Spinal cord (tissue), 10 donors: ENCODE results near the gene RHOA. TPM values are rescaled to one million over a fixed set of nuclear protein-coding genes. Genes with fewer than 3 reads are reported as not detected.
"Not testable (repeated sequence)": the region's sequence is repeated elsewhere in the genome, so short reads cannot be mapped to it uniquely, and the experiment has no call there.

ENCODE experiments used
- DNase-seq, 6 donors: peaks; one replicate each; pipeline versions ENCODE4 v3.0.0 to v3.0.0-alpha.2; 2013 to 2015; ENCODE audit warnings: low spot score in 6 of 6, low read depth in 4 of 6
- H3K27ac ChIP-seq: one replicate; pipeline ENCODE4 v1.5.1; 2013; ENCODE audit warnings: low read depth, low read length, control low read depth
- H3K27me3 ChIP-seq: one replicate; pipeline ENCODE4 v1.6.1; 2013; ENCODE audit warnings: low read length; ENCODE audit not compliant: control insufficient read depth, insufficient read depth
- H3K36me3 ChIP-seq: one replicate; pipeline ENCODE4 v1.6.1; 2013; ENCODE audit warnings: low read length; ENCODE audit not compliant: control insufficient read depth, insufficient read depth
- H3K4me1 ChIP-seq: one replicate; pipeline ENCODE4 v1.6.1; 2013; ENCODE audit warnings: low read length; ENCODE audit not compliant: control insufficient read depth, insufficient read depth
- H3K4me3 ChIP-seq: one replicate; pipeline ENCODE4 v1.5.1; 2013; ENCODE audit warnings: low read depth, low read length, control low read depth
- H3K9me3 ChIP-seq: one replicate; pipeline ENCODE4 v1.6.1; 2013; ENCODE audit warnings: low read length; ENCODE audit not compliant: control insufficient read depth, insufficient read depth
- WGBS: methylation state at CpG from one replicate; pipeline ENCODE4 v1.1.5; 2013; ENCODE audit warnings: missing lambda C conversion rate; ENCODE audit not compliant: insufficient coverage; 5-methylcytosine and 5-hydroxymethylcytosine counted together
- polyA plus RNA-seq, 2 donors: library from polyadenylated mRNA; unstranded; fragments of 120-200 nt; gene quantifications; one replicate each; pipeline ENCODE4 v1.2.1, GENCODE V29; 2013; ENCODE audit not compliant: insufficient read length in 2 of 2
- total RNA-seq, 2 donors: library from RNA; depleted of rRNA in 1 of 2; stranded (reverse); fragments of 120-200 nt in 1 of 2; fragments of >200 nt in 1 of 2; gene quantifications; one replicate each; pipeline versions ENCODE4 v1.2.3 to v1.2.4, GENCODE V29; 2013 to 2014
- donor health status: healthy.

The RHOA gene
- total and polyA plus RNA-seq, 4 donors: 286 to 442 (median 382) TPM

DNA sequence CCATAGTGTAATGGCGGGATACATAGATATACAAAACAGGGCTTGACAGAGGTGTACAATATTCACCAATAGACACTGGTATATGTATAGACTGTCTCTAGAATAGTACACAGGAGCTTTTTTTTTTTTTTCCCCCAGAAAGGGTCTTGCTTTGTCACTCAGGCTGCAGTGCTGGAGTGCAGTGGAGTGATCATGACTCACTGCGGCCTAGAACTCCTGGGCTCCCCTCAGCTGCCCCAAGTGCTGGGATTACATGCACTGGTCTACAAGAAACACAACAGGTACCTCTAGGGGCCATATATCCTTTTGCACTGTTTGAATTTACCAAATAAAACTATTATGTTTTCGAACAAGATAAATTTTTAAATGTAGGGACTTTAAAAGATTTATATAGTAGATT is 12.3 kb downstream of the RHOA start:
- Histone ChIP-seq H3K27ac (no peak overlapping the region), H3K4me1 (peaks cover 3% of the 10 kb centered on the region), H3K9me3 (no peaks in the 10 kb centered on the region), H3K36me3 (peaks cover 11% of the 10 kb centered on the region), H3K27me3 (no peaks in the 10 kb centered on the region), H3K4me3 (no peak overlapping the region)
- 100% methylated on average over 1 of the region's 3 CpGs for WGBS
- no peak for DNase-seq

DNA sequence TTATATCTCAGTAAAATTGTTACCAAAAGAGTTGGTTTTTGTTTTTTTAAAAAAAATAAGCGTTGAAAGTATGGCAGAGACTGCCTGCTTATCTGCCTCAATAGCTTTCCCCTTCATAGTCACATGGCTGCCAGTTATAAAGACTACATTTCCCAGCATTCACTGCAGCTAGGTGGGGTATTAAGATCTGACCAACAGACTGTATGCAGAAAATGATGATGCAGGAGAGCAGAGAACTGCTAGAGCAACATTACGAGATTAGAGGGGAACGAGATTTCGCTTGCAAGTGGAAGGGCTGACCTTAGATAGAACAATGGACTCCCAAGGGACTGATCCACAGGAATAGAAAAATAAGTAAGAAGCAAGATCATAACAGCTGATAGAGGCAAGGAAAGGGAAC is 14.3 kb downstream of the RHOA start:
- Histone ChIP-seq H3K9me3 (no peaks in the 10 kb centered on the region), H3K36me3 (peaks cover 11% of the 10 kb centered on the region), H3K4me3 (no peak overlapping the region), H3K27ac (no peak overlapping the region), H3K4me1 (peaks cover 3% of the 10 kb centered on the region), H3K27me3 (no peaks in the 10 kb centered on the region)
- WGBS: 33% methylated on average over 3 of the region's 4 CpGs
- DNase-seq: peak in 4 of 6 donors; percentile 38 to 91 (median 54)

- H3K4me1 ChIP-seq: not testable (repeated sequence)
- no CpG with 5 or more reads among the region's 10 CpGs for WGBS
Measured at GRCh38 chr3:49391310-49391709, 20.5 kb downstream of the RHOA start.

GRCh38 chr3:49389297-49389696 is 22.5 kb downstream of the RHOA start:
- DNase-seq: no peak
- Histone ChIP-seq H3K27ac (no peak overlapping the region), H3K4me1 (no peaks in the 10 kb centered on the region), H3K4me3 (no peak overlapping the region), H3K9me3 (no peaks in the 10 kb centered on the region), H3K27me3 (no peaks in the 10 kb centered on the region), H3K36me3 (peaks cover 4% of the 10 kb centered on the region)
- 94% methylated on average over 6 of the region's 6 CpGs for WGBS

More at GRCh38 chr3:49391310-49391709, 20.5 kb downstream of the RHOA start:
- not testable (repeated sequence) for H3K27me3 ChIP-seq, H3K27ac ChIP-seq, DNase-seq, H3K4me3 ChIP-seq, H3K9me3 ChIP-seq, H3K36me3 ChIP-seq

GRCh38 chr3:49388289-49388820 is 23.4 kb downstream of the RHOA start:
- Histone ChIP-seq H3K4me3 (no peak overlapping the region), H3K9me3 (no peaks in the 10 kb centered on the region), H3K36me3 (peaks cover 4% of the 10 kb centered on the region), H3K27me3 (no peaks in the 10 kb centered on the region), H3K4me1 (no peaks in the 10 kb centered on the region), H3K27ac (no peak overlapping the region)
- WGBS: no CpG with 5 or more reads among the region's 1 CpG
- no peak for DNase-seq

- H3K9me3 ChIP-seq: no peaks in the 10 kb centered on the region
- 100% methylated on average over 1 of the region's 2 CpGs for WGBS
- H3K4me1 ChIP-seq: no peaks in the 10 kb centered on the region
- no peak overlapping the region for H3K4me3 ChIP-seq
- H3K36me3 ChIP-seq: peaks cover 4% of the 10 kb centered on the region
- no peak for DNase-seq
- H3K27ac ChIP-seq: no peak overlapping the region
- no peaks in the 10 kb centered on the region for H3K27me3 ChIP-seq
Measured at GRCh38 chr3:49387721-49388120, 24.1 kb downstream of the RHOA start.

GRCh38 chr3:49386056-49386756 is 25.6 kb downstream of the RHOA start:
- no peaks in the 10 kb centered on the region for H3K4me1 ChIP-seq
- no peaks in the 10 kb centered on the region for H3K27me3 ChIP-seq
- H3K9me3 ChIP-seq: no peaks in the 10 kb centered on the region
- H3K36me3 ChIP-seq: peaks cover 4% of the 10 kb centered on the region
- H3K27ac ChIP-seq: no peak overlapping the region
- no peak for DNase-seq
- WGBS: 94% methylated on average over 3 of the region's 11 CpGs
- no peak overlapping the region for H3K4me3 ChIP-seq

GRCh38 chr3:49385617-49386016 is 26.2 kb downstream of the RHOA start:
- H3K27me3 ChIP-seq: no peaks in the 10 kb centered on the region
- no peaks in the 10 kb centered on the region for H3K9me3 ChIP-seq
- H3K4me3 ChIP-seq: no peak overlapping the region
- whole genome bisulfite sequencing: no CpG with 5 or more reads among the region's 1 CpG
- no peak for DNase-seq
- H3K27ac ChIP-seq: no peak overlapping the region
- no peaks in the 10 kb centered on the region for H3K4me1 ChIP-seq
- H3K36me3 ChIP-seq: peaks cover 4% of the 10 kb centered on the region

- Histone ChIP-seq H3K4me3 (no peak overlapping the region), H3K27ac (no peak overlapping the region), H3K9me3 (no peaks in the 10 kb centered on the region), H3K27me3 (no peaks in the 10 kb centered on the region), H3K36me3 (peaks cover 4% of the 10 kb centered on the region), H3K4me1 (no peaks in the 10 kb centered on the region)
- no peak for DNase-seq
- WGBS: 83% methylated on average over 2 of the region's 5 CpGs
Measured at GRCh38 chr3:49383387-49383786, 28.4 kb downstream of the RHOA start.

- DNase-seq: no peak
- Histone ChIP-seq H3K9me3 (no peaks in the 10 kb centered on the region), H3K4me1 (no peaks in the 10 kb centered on the region), H3K4me3 (no peak overlapping the region), H3K27me3 (no peaks in the 10 kb centered on the region), H3K36me3 (peaks cover 17% of the 10 kb centered on the region), H3K27ac (no peak overlapping the region)
- 83% methylated on average over 4 of the region's 11 CpGs for WGBS
Measured at GRCh38 chr3:49378249-49378895, 33.4 kb downstream of the RHOA start.
